Hematopoietic multipotent progenitor cell treated with erythropoietin and hydrocortisone succinate and interleukin-3 and kit ligand, for 8 days (in vitro differentiated cells): ENCODE data around the gene GRIN1.

Experiments used
- DNase-seq: peaks from one replicate; pipeline ENCODE4 v3.0.0-alpha.2; 2015

GRIN1 gene

GRCh38 chr9:137180491-137180890 is 41.5 kb downstream of the GRIN1 start:
- DNase-seq, result no peak

GRCh38 chr9:137181680-137182079 is 42.7 kb downstream of the GRIN1 start:
- DNase-seq, result no peak

GRCh38 chr9:137182836-137183235 is 43.9 kb downstream of the GRIN1 start:
- no peak for DNase-seq

GRCh38 chr9:137183980-137184595 is 45.1 kb downstream of the GRIN1 start:
- DNase-seq, result no peak

GRCh38 chr9:137184881-137185660 is 46.1 kb downstream of the GRIN1 start:
- DNase-seq, result no peak

- no peak for DNase-seq
These were observed 47.0 kb downstream of the GRIN1 start for GRCh38 chr9:137185921-137186320.

GRCh38 chr9:137186385-137186784 is 47.4 kb downstream of the GRIN1 start:
- DNase-seq, result peak; percentile 59

- DNase-seq, result no peak
These were observed 48.4 kb downstream of the GRIN1 start for GRCh38 chr9:137187386-137187785.

GRCh38 chr9:137188086-137188489 is 49.1 kb downstream of the GRIN1 start:
- no peak for DNase-seq

- DNase-seq, result peak; percentile 92
These were observed 49.7 kb downstream of the GRIN1 start, which contains the start of the genes ANAPC2 and SSNA1 for GRCh38 chr9:137188490-137189296. Gene ANAPC2 (minus strand): TSS chr9:137188560. CDS start chr9:137188532, 28 bp downstream. Gene SSNA1 (plus strand): TSS chr9:137188676. CDS start chr9:137188727, 51 bp downstream.

GRCh38 chr9:137189297-137190295 is 50.6 kb downstream of the GRIN1 start:
- DNase-seq, result no peak

GRCh38 chr9:137190315-137190856 is 51.4 kb downstream of the GRIN1 start:
- no peak for DNase-seq

- no peak for DNase-seq
These were observed 52.3 kb downstream of the GRIN1 start for GRCh38 chr9:137191245-137191644.

GRCh38 chr9:137191691-137192447 is 52.9 kb downstream of the GRIN1 start:
- no peak for DNase-seq

GRCh38 chr9:137192448-137192780 is 53.5 kb downstream of the GRIN1 start:
- DNase-seq, result no peak

- no peak for DNase-seq
These were observed 53.9 kb downstream of the GRIN1 start for GRCh38 chr9:137192859-137193258.

GRCh38 chr9:137193771-137194170 is 54.8 kb downstream of the GRIN1 start:
- DNase-seq, result no peak

GRCh38 chr9:137194388-137194787 is 55.4 kb downstream of the GRIN1 start:
- DNase-seq, result no peak

- no peak for DNase-seq
These were observed 56.0 kb downstream of the GRIN1 start for GRCh38 chr9:137194909-137195308.

GRCh38 chr9:137195525-137196220 is 56.7 kb downstream of the GRIN1 start:
- no peak for DNase-seq
